PFSK-1 (cell line): Measurements from ENCODE around the gene TBC1D9B.

Experiments used
- POLR2AphosphoS5 ChIP-seq: IDR thresholded peaks from 2 replicates; pipeline ENCODE4 v1.6.1; 2012; ENCODE audit warnings: low read depth, mild to moderate bottlenecking, control low read depth, low read length, moderate library complexity
- REST ChIP-seq, 2 experiments: IDR thresholded peaks; 2 replicates each; pipeline versions ENCODE4 v1.6.1 to v1.8.0; 2011 to 2012; ENCODE audit warnings: low read depth in 2 of 2, low read length in 2 of 2, control low read depth in 1 of 2, inconsistent platforms in 1 of 2, mild to moderate bottlenecking in 1 of 2, moderate library complexity in 1 of 2; ENCODE audit not compliant: insufficient read depth in 1 of 2
- SIN3A ChIP-seq: IDR thresholded peaks from 2 replicates; pipeline ENCODE4 v1.6.1; 2012; ENCODE audit warnings: mild to moderate bottlenecking, low read length, moderate library complexity, borderline replicate concordance; ENCODE audit not compliant: insufficient read depth
- TAF1 ChIP-seq: IDR thresholded peaks from 2 replicates; pipeline ENCODE4 v1.6.1; 2012; ENCODE audit warnings: low read length, control low read depth, borderline replicate concordance; ENCODE audit not compliant: insufficient read depth

- TF ChIP-seq TAF1 (no peak), POLR2AphosphoS5 (no peak), REST (IDR thresholded peaks at IDR 0.05; ENCODE audit: insufficient read depth in 1 of 2, low read depth in 2 of 2, low read length in 2 of 2) (no peak), SIN3A (no peak)
These were observed 83.0 kb downstream of the TBC1D9B start for GRCh38 chr5:179824745-179825112.
